Spinal cord (tissue), 10 donors: Measurements from ENCODE around the gene DOHH. TPM values are rescaled to one million over a fixed set of nuclear protein-coding genes. Genes with fewer than 3 reads are reported as not detected.

Experiments
- DNase-seq, 6 donors: peaks; one replicate each; pipeline versions ENCODE4 v3.0.0 to v3.0.0-alpha.2; 2013 to 2015; ENCODE audit warnings: low spot score in 6 of 6, low read depth in 4 of 6
- H3K27ac ChIP-seq: one replicate; pipeline ENCODE4 v1.5.1; 2013; ENCODE audit warnings: low read depth, low read length, control low read depth
- H3K27me3 ChIP-seq: one replicate; pipeline ENCODE4 v1.6.1; 2013; ENCODE audit warnings: low read length; ENCODE audit not compliant: control insufficient read depth, insufficient read depth
- H3K36me3 ChIP-seq: one replicate; pipeline ENCODE4 v1.6.1; 2013; ENCODE audit warnings: low read length; ENCODE audit not compliant: control insufficient read depth, insufficient read depth
- H3K4me1 ChIP-seq: one replicate; pipeline ENCODE4 v1.6.1; 2013; ENCODE audit warnings: low read length; ENCODE audit not compliant: control insufficient read depth, insufficient read depth
- H3K4me3 ChIP-seq: one replicate; pipeline ENCODE4 v1.5.1; 2013; ENCODE audit warnings: low read depth, low read length, control low read depth
- H3K9me3 ChIP-seq: one replicate; pipeline ENCODE4 v1.6.1; 2013; ENCODE audit warnings: low read length; ENCODE audit not compliant: control insufficient read depth, insufficient read depth
- WGBS: methylation state at CpG from one replicate; pipeline ENCODE4 v1.1.5; 2013; ENCODE audit warnings: missing lambda C conversion rate; ENCODE audit not compliant: insufficient coverage; 5-methylcytosine and 5-hydroxymethylcytosine counted together
- polyA plus RNA-seq, 2 donors: library from polyadenylated mRNA; unstranded; fragments of 120-200 nt; gene quantifications; one replicate each; pipeline ENCODE4 v1.2.1, GENCODE V29; 2013; ENCODE audit not compliant: insufficient read length in 2 of 2
- total RNA-seq, 2 donors: library from RNA; depleted of rRNA in 1 of 2; stranded (reverse); fragments of 120-200 nt in 1 of 2; fragments of >200 nt in 1 of 2; gene quantifications; one replicate each; pipeline versions ENCODE4 v1.2.3 to v1.2.4, GENCODE V29; 2013 to 2014
- donor health status: healthy.

Gene DOHH
- total and polyA plus RNA-seq, 4 donors = 7.1 to 23.0 (median 14.7) TPM

- Histone ChIP-seq H3K27me3 (no peaks in the 10 kb centered on the region), H3K4me1 (no peaks in the 10 kb centered on the region), H3K9me3 (no peaks in the 10 kb centered on the region), H3K36me3 (peaks cover 93% of the 10 kb centered on the region), H3K27ac (no peak overlapping the region), H3K4me3 (no peak overlapping the region)
- 94% methylated on average over 20 of the region's 20 CpGs for WGBS
- DNase-seq = no peak
Observed at GRCh38 chr19:3528539-3529211, 28.2 kb upstream of the DOHH start.

GRCh38 chr19:3528080-3528479, 27.6 kb upstream of the DOHH start:
- Histone ChIP-seq H3K4me1 (no peaks in the 10 kb centered on the region), H3K4me3 (no peak overlapping the region), H3K36me3 (peaks cover 93% of the 10 kb centered on the region), H3K27me3 (no peaks in the 10 kb centered on the region), H3K27ac (no peak overlapping the region), H3K9me3 (no peaks in the 10 kb centered on the region)
- 95% methylated on average over 11 of the region's 14 CpGs for WGBS
- no peak for DNase-seq

- DNase-seq = no peak
- no peaks in the 10 kb centered on the region for H3K9me3 ChIP-seq
- H3K27me3 ChIP-seq = no peaks in the 10 kb centered on the region
- H3K4me3 ChIP-seq = no peak overlapping the region
- H3K4me1 ChIP-seq = no peaks in the 10 kb centered on the region
- H3K27ac ChIP-seq = no peak overlapping the region
- peaks cover 93% of the 10 kb centered on the region for H3K36me3 ChIP-seq
- 97% methylated on average over 20 of the region's 21 CpGs for WGBS
Observed at GRCh38 chr19:3527238-3527910, 26.9 kb upstream of the DOHH start.

- Histone ChIP-seq H3K9me3 (no peaks in the 10 kb centered on the region), H3K36me3 (peaks cover 92% of the 10 kb centered on the region), H3K4me1 (no peaks in the 10 kb centered on the region), H3K27me3 (no peaks in the 10 kb centered on the region), H3K27ac (no peak overlapping the region), H3K4me3 (no peak overlapping the region)
- WGBS = 88% methylated on average over 26 of the region's 28 CpGs
- DNase-seq = no peak
Observed at GRCh38 chr19:3526507-3527237, 26.2 kb upstream of the DOHH start.

- H3K4me1 ChIP-seq = no peaks in the 10 kb centered on the region
- H3K27me3 ChIP-seq = no peaks in the 10 kb centered on the region
- no peak overlapping the region for H3K4me3 ChIP-seq
- 95% methylated on average over 20 of the region's 20 CpGs for WGBS
- no peak for DNase-seq
- H3K27ac ChIP-seq = no peak overlapping the region
- H3K36me3 ChIP-seq = peaks cover 88% of the 10 kb centered on the region
- H3K9me3 ChIP-seq = no peaks in the 10 kb centered on the region
Observed at GRCh38 chr19:3524904-3525451, 24.5 kb upstream of the DOHH start.

- 94% methylated on average over 33 of the region's 33 CpGs for whole genome bisulfite sequencing
- no peak for DNase-seq
- H3K27ac ChIP-seq = no peak overlapping the region
- no peaks in the 10 kb centered on the region for H3K9me3 ChIP-seq
- peaks cover 94% of the 10 kb centered on the region for H3K36me3 ChIP-seq
- H3K4me1 ChIP-seq = no peaks in the 10 kb centered on the region
- H3K27me3 ChIP-seq = no peaks in the 10 kb centered on the region
- no peak overlapping the region for H3K4me3 ChIP-seq
Observed at GRCh38 chr19:3524078-3524842, 23.8 kb upstream of the DOHH start.

- DNase-seq = no peak
- Histone ChIP-seq H3K36me3 (peaks cover 93% of the 10 kb centered on the region), H3K27me3 (no peaks in the 10 kb centered on the region), H3K9me3 (no peaks in the 10 kb centered on the region), H3K4me3 (no peak overlapping the region), H3K27ac (no peak overlapping the region), H3K4me1 (no peaks in the 10 kb centered on the region)
- WGBS = 90% methylated on average over 18 of the region's 21 CpGs
Observed at GRCh38 chr19:3523361-3524077, 23.0 kb upstream of the DOHH start.

- H3K4me3 ChIP-seq = no peak overlapping the region
- H3K27ac ChIP-seq = no peak overlapping the region
- no peak for DNase-seq
- H3K9me3 ChIP-seq = no peaks in the 10 kb centered on the region
- WGBS = 93% methylated on average over 39 of the region's 40 CpGs
- H3K4me1 ChIP-seq = no peaks in the 10 kb centered on the region
- H3K27me3 ChIP-seq = no peaks in the 10 kb centered on the region
- H3K36me3 ChIP-seq = peaks cover 87% of the 10 kb centered on the region
Observed at GRCh38 chr19:3522421-3523360, 22.2 kb upstream of the DOHH start.
